ENCODE measurements around the gene CRPPA.
"Not testable (repeated sequence)": the region's sequence is repeated elsewhere in the genome, so short reads cannot be mapped to it uniquely, and the experiment has no call there.

CRPPA gene

DNA sequence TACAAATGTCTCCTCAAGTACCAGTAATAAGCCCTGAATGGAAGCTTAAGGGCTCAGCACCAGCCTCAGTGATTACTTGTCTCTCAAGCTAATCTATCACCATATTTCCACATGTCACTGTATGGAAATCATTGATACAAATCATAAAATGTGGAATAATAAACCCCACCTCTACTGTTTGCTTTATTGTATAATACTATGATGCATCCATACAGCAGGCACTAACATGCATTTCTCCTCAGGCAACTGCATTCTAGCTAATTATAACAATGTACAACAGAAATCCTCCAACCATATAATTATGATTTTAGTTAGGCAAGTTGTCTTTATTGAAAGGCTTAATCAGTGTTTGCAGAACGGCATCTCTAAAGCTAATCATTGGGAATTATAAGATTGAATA is 26.2 kb downstream of the CRPPA start:
- in situ Hi-C loops (cut with HindIII; ENCODE audit: low sequenced_read_pairs) = no loop called here
- TF ChIP-seq CTCF (IDR thresholded peaks at IDR 0.05; ENCODE audit: low read depth, low read length, missing control alignments) = no peak
- no peak overlapping the region for H3K4me3 ChIP-seq (ENCODE audit: low read depth, low read length)
- no peak for DNase-seq (ENCODE audit: low read depth)

DNA sequence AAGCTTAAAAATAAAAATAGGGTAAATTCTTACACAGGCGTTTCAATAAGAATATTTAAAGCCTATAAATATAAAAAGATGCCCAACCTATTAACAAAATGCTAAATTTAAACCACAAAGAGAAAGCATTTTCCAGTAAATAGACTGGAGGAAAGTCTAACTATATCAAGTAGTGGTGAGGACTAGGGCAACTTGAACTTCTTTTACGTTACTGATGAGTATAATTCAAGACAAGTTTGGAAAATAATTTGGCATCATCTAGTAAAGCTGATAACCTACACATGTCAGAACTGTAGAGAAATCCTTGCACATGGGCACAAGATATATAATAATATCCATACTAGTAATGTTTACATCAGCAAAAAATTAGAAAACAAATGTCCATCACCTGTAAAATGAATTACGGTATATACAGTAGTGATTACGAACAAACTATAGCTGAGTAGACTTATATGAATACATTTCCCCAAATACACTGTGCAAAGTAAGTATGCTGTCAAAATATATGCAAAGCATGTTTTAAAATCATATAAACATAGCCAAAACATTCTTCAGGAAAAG is 27.4 kb downstream of the CRPPA start:
- DNase-seq (ENCODE audit: low read depth) = no peak
- in situ Hi-C loops (cut with HindIII; ENCODE audit: low sequenced_read_pairs) = no loop called here
- no peak overlapping the region for H3K4me3 ChIP-seq (ENCODE audit: low read depth, low read length)
- no peak for TF ChIP-seq CTCF (IDR thresholded peaks at IDR 0.05; ENCODE audit: low read depth, low read length, missing control alignments)

GRCh38 chr7:16392990-16393523 is 28.3 kb downstream of the CRPPA start:
- no peak for DNase-seq (ENCODE audit: low read depth)
- no peak for TF ChIP-seq CTCF (IDR thresholded peaks at IDR 0.05; ENCODE audit: low read depth, low read length, missing control alignments)
- no peak overlapping the region for H3K4me3 ChIP-seq (ENCODE audit: low read depth, low read length)
- in situ Hi-C loops (cut with HindIII; ENCODE audit: low sequenced_read_pairs) = no loop called here

DNA sequence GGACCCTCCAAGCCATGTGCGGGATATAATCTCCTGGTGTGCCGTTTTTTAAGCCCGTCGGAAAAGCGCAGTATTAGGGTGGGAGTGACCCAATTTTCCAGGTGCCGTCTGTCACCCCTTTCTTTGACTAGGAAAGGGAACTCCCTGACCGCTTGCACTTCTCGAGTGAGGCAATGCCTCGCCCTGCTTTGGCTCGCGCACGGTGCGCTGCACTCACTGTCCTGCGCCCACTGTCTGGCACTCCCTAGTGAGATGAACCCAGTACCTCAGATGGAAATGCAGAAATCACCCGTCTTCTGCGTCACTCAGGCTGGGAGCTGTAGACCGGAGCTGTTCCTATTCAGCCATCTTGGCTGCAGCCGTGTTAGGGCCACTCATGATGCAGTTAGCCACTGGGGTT is 37.6 kb downstream of the CRPPA start:
- DNase-seq (ENCODE audit: low read depth); H3K4me3 ChIP-seq (ENCODE audit: low read depth, low read length); in situ Hi-C loops (cut with HindIII; ENCODE audit: low sequenced_read_pairs): not testable (repeated sequence)

GRCh38 chr7:16383103-16383502 is 38.2 kb downstream of the CRPPA start:
- DNase-seq (ENCODE audit: low read depth); in situ Hi-C loops (cut with HindIII; ENCODE audit: low sequenced_read_pairs): not testable (repeated sequence)

More at GRCh38 chr7:16383103-16383502, 38.2 kb downstream of the CRPPA start:
- H3K4me3 ChIP-seq (ENCODE audit: low read depth, low read length) = not testable (repeated sequence)
